Stomach smooth muscle (tissue), 2 donors: ENCODE results near the gene PRR27.
"Not testable (repeated sequence)": the region's sequence is repeated elsewhere in the genome, so short reads cannot be mapped to it uniquely, and the experiment has no call there.

Experiments used
- H3K27ac ChIP-seq: one replicate; pipeline ENCODE4 v1.7.0; 2013; ENCODE audit warnings: mild to moderate bottlenecking, low read length, inconsistent platforms
- H3K27me3 ChIP-seq, 2 donors: one replicate each; pipeline ENCODE4 v1.7.0; 2013; ENCODE audit warnings: low read length in 2 of 2; ENCODE audit not compliant: insufficient read depth in 2 of 2, control insufficient read depth in 1 of 2
- H3K36me3 ChIP-seq, 2 donors: one replicate each; pipeline ENCODE4 v1.7.0; 2013; ENCODE audit warnings: low read length in 2 of 2; ENCODE audit not compliant: control insufficient read depth in 2 of 2, insufficient read depth in 2 of 2
- H3K4me1 ChIP-seq: one replicate; pipeline ENCODE4 v1.7.0; 2013; ENCODE audit warnings: low read length; ENCODE audit not compliant: control insufficient read depth, insufficient read depth
- H3K4me3 ChIP-seq, 2 donors: one replicate each; pipeline ENCODE4 v1.7.0; 2013; ENCODE audit warnings: low read length in 2 of 2
- H3K9ac ChIP-seq, 2 donors: one replicate each; pipeline ENCODE4 v1.7.0; 2013; ENCODE audit warnings: low read length in 2 of 2, mild to moderate bottlenecking in 1 of 2
- H3K9me3 ChIP-seq, 2 donors: one replicate each; pipeline ENCODE4 v1.7.0; 2013; ENCODE audit warnings: low read length in 2 of 2; ENCODE audit not compliant: control insufficient read depth in 2 of 2
- donor health status: healthy.
- donor health status: Pancreatic carcinoma.

Gene PRR27

DNA sequence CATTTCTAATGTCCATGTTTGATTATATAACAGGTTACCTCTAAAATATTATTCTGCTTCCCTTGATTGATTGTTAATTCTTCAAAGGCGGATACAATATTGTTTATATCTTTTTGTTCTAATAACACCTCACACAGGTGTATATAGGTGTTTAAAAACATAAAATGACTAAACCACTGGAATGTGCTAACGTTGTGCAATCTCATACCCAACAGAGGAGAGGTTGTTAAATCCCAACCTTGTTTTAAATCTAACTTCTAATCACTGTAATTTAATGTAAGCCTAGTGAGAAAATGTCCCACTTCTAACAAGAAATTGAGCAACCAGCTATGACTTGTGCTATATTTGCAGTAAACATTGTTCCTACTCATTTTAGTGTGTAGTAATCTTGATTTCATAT, 42.8 kb downstream of the PRR27 start:
- no peaks in the 10 kb centered on the region for H3K9me3 ChIP-seq
- no peak overlapping the region for H3K27ac ChIP-seq
- H3K4me3 ChIP-seq: no peak overlapping the region
- no peaks in the 10 kb centered on the region for H3K4me1 ChIP-seq
- H3K27me3 ChIP-seq: no peaks in the 10 kb centered on the region
- no peak overlapping the region for H3K9ac ChIP-seq
- no peaks in the 10 kb centered on the region for H3K36me3 ChIP-seq

DNA sequence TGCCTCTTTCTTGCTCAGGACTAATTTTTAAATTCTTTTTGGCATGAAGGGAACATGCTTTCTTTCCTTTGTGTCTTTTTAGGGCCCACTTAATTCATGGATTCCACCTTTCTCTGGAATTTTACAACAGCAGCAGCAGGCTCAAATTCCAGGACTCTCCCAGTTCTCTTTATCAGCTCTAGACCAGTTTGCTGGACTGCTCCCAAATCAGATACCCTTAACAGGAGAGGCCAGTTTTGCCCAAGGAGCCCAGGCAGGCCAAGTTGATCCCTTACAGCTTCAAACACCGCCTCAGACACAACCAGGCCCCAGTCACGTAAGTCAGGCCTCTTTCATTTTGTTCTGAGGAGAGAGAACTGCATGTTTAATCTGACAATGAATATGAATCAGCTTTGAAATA, 43.8 kb downstream of the PRR27 start:
- no peak overlapping the region for H3K4me3 ChIP-seq
- H3K36me3 ChIP-seq: no peaks in the 10 kb centered on the region
- no peaks in the 10 kb centered on the region for H3K4me1 ChIP-seq
- no peaks in the 10 kb centered on the region for H3K27me3 ChIP-seq
- H3K27ac ChIP-seq: no peak overlapping the region
- no peaks in the 10 kb centered on the region for H3K9me3 ChIP-seq
- H3K9ac ChIP-seq: no peak overlapping the region

DNA sequence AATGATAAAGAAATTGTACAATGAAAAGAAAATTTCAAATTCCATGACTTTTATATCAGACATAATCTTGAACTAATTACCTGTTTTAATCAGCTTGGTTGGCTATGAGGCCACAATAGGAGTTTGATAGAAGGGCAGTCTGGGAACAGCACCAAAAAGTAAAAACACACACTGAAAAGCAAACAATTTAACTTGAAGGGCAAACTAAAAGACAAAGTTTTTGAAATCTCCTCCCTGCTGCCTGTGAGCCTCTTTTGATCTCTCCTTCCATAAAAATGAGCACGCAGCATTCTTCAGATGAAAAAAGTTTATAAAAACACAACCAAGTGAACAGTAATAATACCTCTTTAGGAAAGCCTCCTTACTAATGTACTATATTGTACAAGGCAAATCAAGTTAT, 49.6 kb downstream of the PRR27 start:
- Histone ChIP-seq H3K27ac (no peak overlapping the region), H3K27me3 (no peaks in the 10 kb centered on the region), H3K4me3 (no peak overlapping the region), H3K9ac (no peak overlapping the region), H3K4me1 (no peaks in the 10 kb centered on the region), H3K9me3 (no peaks in the 10 kb centered on the region), H3K36me3 (no peaks in the 10 kb centered on the region)

DNA sequence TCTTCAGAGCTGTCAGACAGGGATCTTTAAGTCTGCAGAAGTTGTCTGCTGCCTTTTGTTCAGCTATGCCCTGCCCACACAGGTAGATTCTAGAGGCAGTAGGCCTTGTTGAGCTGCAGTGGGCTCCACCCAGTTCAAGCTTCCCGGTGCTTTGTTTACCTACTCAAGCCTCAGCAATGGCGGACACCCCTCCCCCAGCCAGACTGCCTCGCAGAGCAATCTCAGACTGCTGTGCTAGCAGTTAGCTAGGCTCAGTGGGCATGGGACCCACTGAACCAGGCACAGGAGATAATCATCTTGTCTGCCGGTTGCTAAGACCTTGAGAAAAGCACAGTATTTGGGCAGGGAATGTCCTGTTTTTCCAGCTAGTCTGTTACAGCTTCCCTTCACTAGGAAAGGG, 58.7 kb downstream of the PRR27 start:
- H3K9ac ChIP-seq, H3K4me1 ChIP-seq, H3K9me3 ChIP-seq, H3K27me3 ChIP-seq, H3K36me3 ChIP-seq, H3K27ac ChIP-seq, H3K4me3 ChIP-seq: not testable (repeated sequence)
